A549 treated with AZD9567 at 1 μM for 4 hours (cell line): Measurements from ENCODE around the gene AMZ1. TPM values are rescaled to one million over a fixed set of nuclear protein-coding genes. Genes with fewer than 3 reads are reported as not detected.

Source experiments
- total RNA-seq: library from RNA; stranded (reverse); fragments of 200-300 nt; extraction: Qiagen RNA extraction; gene quantifications from 5 replicates; pipeline ENCODE4 v1.2.3, GENCODE V29; 2022; ENCODE audit not compliant: insufficient read depth

The AMZ1 gene, protein sequence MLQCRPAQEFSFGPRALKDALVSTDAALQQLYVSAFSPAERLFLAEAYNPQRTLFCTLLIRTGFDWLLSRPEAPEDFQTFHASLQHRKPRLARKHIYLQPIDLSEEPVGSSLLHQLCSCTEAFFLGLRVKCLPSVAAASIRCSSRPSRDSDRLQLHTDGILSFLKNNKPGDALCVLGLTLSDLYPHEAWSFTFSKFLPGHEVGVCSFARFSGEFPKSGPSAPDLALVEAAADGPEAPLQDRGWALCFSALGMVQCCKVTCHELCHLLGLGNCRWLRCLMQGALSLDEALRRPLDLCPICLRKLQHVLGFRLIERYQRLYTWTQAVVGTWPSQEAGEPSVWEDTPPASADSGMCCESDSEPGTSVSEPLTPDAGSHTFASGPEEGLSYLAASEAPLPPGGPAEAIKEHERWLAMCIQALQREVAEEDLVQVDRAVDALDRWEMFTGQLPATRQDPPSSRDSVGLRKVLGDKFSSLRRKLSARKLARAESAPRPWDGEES
- total RNA-seq = 0.02 to 0.06 TPM (median 0.04 TPM) in 4 of 5 replicates, not detected in the other

GRCh38 chr7:2687881-2688318 is at the start of gene AMZ1:
Gene AMZ1 (plus strand): TSS chr7:2688202. CDS start chr7:2700452, 12,250 bp downstream.

Other genes with a start within 250 kb of the AMZ1 start
- gene GRIFIN, start 211.8 kb upstream of the AMZ1 start, total RNA-seq = not detected in 5 replicates
- gene LFNG, start 168.4 kb upstream of the AMZ1 start, total RNA-seq = 6.3 to 17.6 TPM (median 16.3 TPM) in 5 replicates
- gene BRAT1, start 132.7 kb upstream of the AMZ1 start, total RNA-seq = 30.2 to 38.8 TPM (median 36.9 TPM) in 5 replicates
- 8.0 to 12.9 TPM (median 12.4 TPM) in 5 replicates for gene IQCE, start 129.2 kb upstream of the AMZ1 start, total RNA-seq
- gene TTYH3, start 56.2 kb upstream of the AMZ1 start, total RNA-seq = 33.9 to 53.7 TPM (median 51.3 TPM) in 5 replicates
- gene GNA12, start 156.1 kb downstream of the AMZ1 start, total RNA-seq = 32.1 to 42.4 TPM (median 39.1 TPM) in 5 replicates